ENCODE results near the gene ZNF318. TPM values are rescaled to one million over a fixed set of nuclear protein-coding genes. Genes with fewer than 3 reads are reported as not detected.
A peak's percentile ranks its signal among the peaks of the same experiment; 100 is the strongest.

ZNF318 gene
- total and polyA plus RNA-seq, 2 donors (not counting 1 experiment from before 2014, with no cell fraction given): 79.7 to 91.8 TPM

- TF ChIP-seq, protein P1, sequence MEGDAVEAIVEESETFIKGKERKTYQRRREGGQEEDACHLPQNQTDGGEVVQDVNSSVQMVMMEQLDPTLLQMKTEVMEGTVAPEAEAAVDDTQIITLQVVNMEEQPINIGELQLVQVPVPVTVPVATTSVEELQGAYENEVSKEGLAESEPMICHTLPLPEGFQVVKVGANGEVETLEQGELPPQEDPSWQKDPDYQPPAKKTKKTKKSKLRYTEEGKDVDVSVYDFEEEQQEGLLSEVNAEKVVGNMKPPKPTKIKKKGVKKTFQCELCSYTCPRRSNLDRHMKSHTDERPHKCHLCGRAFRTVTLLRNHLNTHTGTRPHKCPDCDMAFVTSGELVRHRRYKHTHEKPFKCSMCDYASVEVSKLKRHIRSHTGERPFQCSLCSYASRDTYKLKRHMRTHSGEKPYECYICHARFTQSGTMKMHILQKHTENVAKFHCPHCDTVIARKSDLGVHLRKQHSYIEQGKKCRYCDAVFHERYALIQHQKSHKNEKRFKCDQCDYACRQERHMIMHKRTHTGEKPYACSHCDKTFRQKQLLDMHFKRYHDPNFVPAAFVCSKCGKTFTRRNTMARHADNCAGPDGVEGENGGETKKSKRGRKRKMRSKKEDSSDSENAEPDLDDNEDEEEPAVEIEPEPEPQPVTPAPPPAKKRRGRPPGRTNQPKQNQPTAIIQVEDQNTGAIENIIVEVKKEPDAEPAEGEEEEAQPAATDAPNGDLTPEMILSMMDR (IDR thresholded peaks at IDR 0.05): no peak
- no peak for TF ChIP-seq EZH2 (IDR thresholded peaks at IDR 0.05; ENCODE audit: borderline replicate concordance, insufficient read depth, low read depth, low read length, poor library complexity, severe bottlenecking)
- peaks cover 84% of the 10 kb centered on the region in 2 donors for H3K4me1 ChIP-seq (ENCODE audit: control insufficient read depth in 2 of 2, insufficient read depth in 2 of 2, low read length in 2 of 2)
- POLR2A ChIA-PET: no interaction called here
- Mint-ChIP-seq H3K27me3 (peaks cover 12% of the 10 kb centered on the region), H3K9me3 (ENCODE audit: insufficient read depth) (no peaks in the 10 kb centered on the region), H3K4me3 (no peak overlapping the region), H3K4me1 (peaks cover 67% of the 10 kb centered on the region), H3K27ac (peak overlapping the region; percentile 68)
- H3K36me3 ChIP-seq (replicated peaks in 1 of 2; ENCODE audit: control extremely low read depth in 1 of 2, control insufficient read depth in 1 of 2, extremely low read depth in 1 of 2, insufficient read depth in 2 of 2, low read length in 1 of 2): no peaks in the 10 kb centered on the region
- no peak overlapping the region for H3K4me3 ChIP-seq (ENCODE audit: control extremely low read depth in 1 of 5, extremely low read depth in 1 of 5, insufficient read depth in 1 of 5, low read depth in 2 of 5, low read length in 4 of 5)
- no peaks in the 10 kb centered on the region for H4K20me1 ChIP-seq (ENCODE audit: control insufficient read depth, insufficient read depth, low read length, poor library complexity, severe bottlenecking)
- WGBS (ENCODE audit: insufficient coverage): no CpG with 5 or more reads among the region's 1 CpG
- intact Hi-C loops (cut with micrococcal nuclease): no loop called here
- H3K9me3 ChIP-seq (ENCODE audit: control extremely low read depth in 1 of 3, control insufficient read depth in 2 of 3, insufficient read depth in 1 of 3, low read length in 2 of 3): no peaks in the 10 kb centered on the region
- peaks cover 0 to 4% (median under 1%) of the 10 kb centered on the region in 4 experiments for H3K27me3 ChIP-seq (replicated peaks in 1 of 4; ENCODE audit: control extremely low read depth in 1 of 4, control insufficient read depth in 3 of 4, insufficient read depth in 4 of 4, low read length in 3 of 4)
- H3K79me2 ChIP-seq (ENCODE audit: control insufficient read depth, insufficient read depth, low read length): peaks cover 18% of the 10 kb centered on the region
- DNase-seq (no peak), ATAC-seq (ENCODE audit: low read depth) (no peak)
- H3K27ac ChIP-seq (ENCODE audit: low read length in 2 of 2): no peak overlapping the region
- no peak overlapping the region for H3K4me2 ChIP-seq (replicated peaks; ENCODE audit: low read depth, low read length, poor library complexity, severe bottlenecking)
- no peak overlapping the region for H3K9ac ChIP-seq (ENCODE audit: low read length)
- no peak overlapping the region for H2AFZ ChIP-seq (ENCODE audit: insufficient read depth, low read depth, low read length, poor library complexity, severe bottlenecking)
- CTCF ChIA-PET: interaction anchor here (0.7 to 2.5 kb wide), 4 partner anchors 15 to 112 kb away, joined by 3 to 7 read pairs (median 5); no protein-coding TSS in a partner anchor
Measured at GRCh38 chr6:43376551-43376981, 7.1 kb upstream of the ZNF318 start.

GRCh38 chr6:43375693-43376092 lies 6.2 kb upstream of the ZNF318 start:
- no CpG with 5 or more reads among the region's 4 CpGs for WGBS (ENCODE audit: insufficient coverage)
- H3K9ac ChIP-seq (ENCODE audit: low read length): no peak overlapping the region
- H3K27me3 ChIP-seq (replicated peaks in 1 of 4; ENCODE audit: control extremely low read depth in 1 of 4, control insufficient read depth in 3 of 4, insufficient read depth in 4 of 4, low read length in 3 of 4): peaks cover 0 to 4% (median 0%) of the 10 kb centered on the region in 4 experiments
- CTCF ChIA-PET: interaction anchor here (1.2 to 2.5 kb wide), 3 partner anchors 14 to 71 kb away, joined by 3 to 7 read pairs (median 5); no protein-coding TSS in a partner anchor
- no peak overlapping the region for H3K27ac ChIP-seq (ENCODE audit: low read length in 2 of 2)
- H3K4me3 ChIP-seq (ENCODE audit: control extremely low read depth in 1 of 5, extremely low read depth in 1 of 5, insufficient read depth in 1 of 5, low read depth in 2 of 5, low read length in 4 of 5): no peak overlapping the region
- intact Hi-C loops (cut with micrococcal nuclease): no loop called here
- Mint-ChIP-seq H3K27me3 (peaks cover 12% of the 10 kb centered on the region), H3K4me3 (no peak overlapping the region), H3K27ac (no peak overlapping the region), H3K4me1 (peaks cover 64% of the 10 kb centered on the region), H3K9me3 (ENCODE audit: insufficient read depth) (no peaks in the 10 kb centered on the region)
- peaks cover 80 to 84% of the 10 kb centered on the region in 2 donors for H3K4me1 ChIP-seq (ENCODE audit: control insufficient read depth in 2 of 2, insufficient read depth in 2 of 2, low read length in 2 of 2)
- DNase-seq: no peak
- no peaks in the 10 kb centered on the region for H3K36me3 ChIP-seq (replicated peaks in 1 of 2; ENCODE audit: control extremely low read depth in 1 of 2, control insufficient read depth in 1 of 2, extremely low read depth in 1 of 2, insufficient read depth in 2 of 2, low read length in 1 of 2)
- H3K9me3 ChIP-seq (ENCODE audit: control extremely low read depth in 1 of 3, control insufficient read depth in 2 of 3, insufficient read depth in 1 of 3, low read length in 2 of 3): no peaks in the 10 kb centered on the region
- no peak for ATAC-seq (ENCODE audit: low read depth)
- POLR2A ChIA-PET: interaction anchor here (1.1 kb wide), 1 partner anchor 40 kb away, joined by 3 read pairs; no protein-coding TSS in a partner anchor
- TF ChIP-seq EZH2 (IDR thresholded peaks at IDR 0.05; ENCODE audit: borderline replicate concordance, insufficient read depth, low read depth, low read length, poor library complexity, severe bottlenecking): no peak
- TF ChIP-seq, protein P1 (IDR thresholded peaks at IDR 0.05): no peak
- H4K20me1 ChIP-seq (ENCODE audit: control insufficient read depth, insufficient read depth, low read length, poor library complexity, severe bottlenecking): no peaks in the 10 kb centered on the region
- H3K79me2 ChIP-seq (ENCODE audit: control insufficient read depth, insufficient read depth, low read length): peaks cover 17% of the 10 kb centered on the region
- H3K4me2 ChIP-seq (replicated peaks; ENCODE audit: low read depth, low read length, poor library complexity, severe bottlenecking): peak overlapping the region; percentile 43
- no peak overlapping the region for H2AFZ ChIP-seq (ENCODE audit: insufficient read depth, low read depth, low read length, poor library complexity, severe bottlenecking)

All from B cell (primary cell).